H9 (cell line): Measurements from ENCODE around the gene CDC14A. TPM values are rescaled to one million over a fixed set of nuclear protein-coding genes. Genes with fewer than 3 reads are reported as not detected.

ENCODE experiments used
- DNase-seq: peaks from one replicate; pipeline ENCODE4 v3.0.0-alpha.2; 2017
- H2AFZ ChIP-seq: one replicate; pipeline ENCODE4 v1.6.1; 2013; ENCODE audit warnings: mild to moderate bottlenecking, low read length, control low read depth, moderate library complexity
- H2AK5ac ChIP-seq: 2 replicates; pipeline ENCODE4 v1.6.1; 2013; ENCODE audit warnings: low read length, control low read depth, mixed read lengths; ENCODE audit not compliant: insufficient read length
- H2BK120ac ChIP-seq: one replicate; pipeline ENCODE4 v1.6.1; 2013; ENCODE audit warnings: low read depth, mild to moderate bottlenecking, low read length, control low read depth, inconsistent platforms; ENCODE audit not compliant: poor library complexity, severe bottlenecking
- H2BK12ac ChIP-seq: 2 replicates; pipeline ENCODE4 v1.6.1; 2013; ENCODE audit warnings: low read length, control low read depth, mixed read lengths, low read depth; ENCODE audit not compliant: insufficient read length
- H2BK15ac ChIP-seq: 2 replicates; pipeline ENCODE4 v1.6.1; 2013; ENCODE audit warnings: low read depth, low read length, control low read depth
- H2BK20ac ChIP-seq: one replicate; pipeline ENCODE4 v1.6.1; 2013; ENCODE audit warnings: low read depth, mild to moderate bottlenecking, low read length, control low read depth, inconsistent platforms; ENCODE audit not compliant: poor library complexity, severe bottlenecking
- H2BK5ac ChIP-seq: 2 replicates; pipeline ENCODE4 v1.6.1; 2013; ENCODE audit warnings: low read length, control low read depth, mixed read lengths; ENCODE audit not compliant: insufficient read length
- H3K14ac ChIP-seq: 2 replicates; pipeline ENCODE4 v1.6.1; 2013; ENCODE audit warnings: low read length, control low read depth; ENCODE audit not compliant: insufficient read depth
- H3K18ac ChIP-seq: 2 replicates; pipeline ENCODE4 v1.6.1; 2013; ENCODE audit warnings: low read depth, mild to moderate bottlenecking, mixed read lengths, low read length, control low read depth; ENCODE audit not compliant: insufficient read length
- H3K23ac ChIP-seq: 2 replicates; pipeline ENCODE4 v1.6.1; 2013; ENCODE audit warnings: low read length, control low read depth, mixed read lengths, low read depth; ENCODE audit not compliant: insufficient read length
- H3K23me2 ChIP-seq: 2 replicates; pipeline ENCODE4 v1.6.1; 2013; ENCODE audit warnings: low read depth, mild to moderate bottlenecking, mixed read lengths, low read length, control low read depth; ENCODE audit not compliant: insufficient read length, poor library complexity, severe bottlenecking
- H3K27ac ChIP-seq: 2 replicates; pipeline ENCODE4 v1.5.1; 2013; ENCODE audit warnings: low read length, control low read depth, mixed read lengths, low read depth; ENCODE audit not compliant: insufficient read length
- H3K27me3 ChIP-seq: 2 replicates; pipeline ENCODE4 v1.6.1; 2013; ENCODE audit warnings: low read length, control low read depth, inconsistent platforms; ENCODE audit not compliant: insufficient read depth
- H3K4ac ChIP-seq: 2 replicates; pipeline ENCODE4 v1.6.1; 2013; ENCODE audit warnings: low read depth, mild to moderate bottlenecking, control low read depth, inconsistent platforms, low read length, moderate library complexity
- H3K4me1 ChIP-seq: 2 replicates; pipeline ENCODE4 v1.6.1; 2013; ENCODE audit warnings: low read length, control low read depth, inconsistent platforms; ENCODE audit not compliant: insufficient read depth
- H3K4me2 ChIP-seq: 2 replicates; pipeline ENCODE4 v1.6.1; 2013; ENCODE audit warnings: low read length, control low read depth, mixed read lengths; ENCODE audit not compliant: insufficient read length, insufficient read depth
- H3K56ac ChIP-seq: 2 replicates; pipeline ENCODE4 v1.6.1; 2013; ENCODE audit warnings: low read depth, mild to moderate bottlenecking, mixed read lengths, low read length, control low read depth; ENCODE audit not compliant: insufficient read length
- H3K79me1 ChIP-seq: 2 replicates; pipeline ENCODE4 v1.6.1; 2013; ENCODE audit warnings: low read depth, mild to moderate bottlenecking, moderate library complexity, low read length, control low read depth, inconsistent platforms; ENCODE audit not compliant: insufficient read depth, poor library complexity, severe bottlenecking
- H3K79me2 ChIP-seq: 2 replicates; pipeline ENCODE4 v1.6.1; 2013; ENCODE audit warnings: low read length, control low read depth, inconsistent platforms; ENCODE audit not compliant: insufficient read depth
- H3K9ac ChIP-seq: 2 replicates; pipeline ENCODE4 v1.6.1; 2013; ENCODE audit warnings: low read length, control low read depth, mixed read lengths; ENCODE audit not compliant: insufficient read length; ENCODE audit errors: extremely low read depth
- H3K9me3 ChIP-seq: one replicate; pipeline ENCODE4 v1.6.1; 2013; ENCODE audit warnings: low read depth, low read length, inconsistent platforms; ENCODE audit not compliant: control insufficient read depth
- H3T11ph ChIP-seq: one replicate; pipeline ENCODE4 v1.6.1; 2013; ENCODE audit warnings: mild to moderate bottlenecking, low read length, control low read depth, inconsistent platforms
- H4K20me1 ChIP-seq: one replicate; pipeline ENCODE4 v1.6.1; 2013; ENCODE audit not compliant: control insufficient read depth, insufficient read length, insufficient read depth
- H4K5ac ChIP-seq: 2 replicates; pipeline ENCODE4 v1.6.1; 2013; ENCODE audit warnings: low read depth, mild to moderate bottlenecking, mixed read lengths, low read length, control low read depth; ENCODE audit not compliant: insufficient read length
- H4K8ac ChIP-seq: replicated peaks from 2 replicates; pipeline ENCODE4 v1.6.1; 2013; ENCODE audit warnings: low read length, control low read depth, mixed read lengths, low read depth; ENCODE audit not compliant: insufficient read length
- H4K91ac ChIP-seq: 2 replicates; pipeline ENCODE4 v1.6.1; 2013; ENCODE audit warnings: low read depth, mild to moderate bottlenecking, moderate library complexity, mixed read lengths, low read length, control low read depth; ENCODE audit not compliant: insufficient read length
- H3K27ac Mint-ChIP-seq, 3 experiments: 2 replicates in 2 of 3; 3 replicates in 1 of 3; pipeline ENCODE4 v1.8.0; 2020 to 2021; ENCODE audit warnings: mixed read lengths in 3 of 3, mild to moderate bottlenecking in 1 of 3, moderate library complexity in 1 of 3
- H3K27me3 Mint-ChIP-seq: 2 replicates; pipeline ENCODE4 v1.8.0; 2021; ENCODE audit warnings: low read depth, mild to moderate bottlenecking, moderate library complexity, mixed read lengths
- H3K36me3 Mint-ChIP-seq, 3 experiments: 2 replicates in 2 of 3; 3 replicates in 1 of 3; pipeline ENCODE4 v1.8.0; 2020 to 2021; ENCODE audit warnings: low read depth in 3 of 3, mixed read lengths in 3 of 3; ENCODE audit not compliant: insufficient read depth in 1 of 3
- H3K4me1 Mint-ChIP-seq, 2 experiments: 2 replicates each; pipeline ENCODE4 v1.8.0; 2020; ENCODE audit warnings: mixed read lengths in 2 of 2
- H3K4me3 Mint-ChIP-seq, 2 experiments: 2 replicates in 1 of 2; 3 replicates in 1 of 2; pipeline ENCODE4 v1.8.0; 2020 to 2021; ENCODE audit warnings: mild to moderate bottlenecking in 2 of 2, mixed read lengths in 2 of 2, moderate library complexity in 1 of 2
- H3K9me3 Mint-ChIP-seq, 2 experiments: 2 replicates in 1 of 2; 3 replicates in 1 of 2; pipeline ENCODE4 v1.8.0; 2020; ENCODE audit warnings: mild to moderate bottlenecking in 2 of 2, mixed read lengths in 2 of 2, moderate library complexity in 1 of 2
- WGBS: extraction: QIAGEN DNeasy Blood & Tissue Kit; methylation state at CpG from one replicate; pipeline ENCODE4 v1.1.7; 2013; ENCODE audit warnings: missing lambda C conversion rate, low lambda C conversion rate, mixed read lengths; ENCODE audit not compliant: insufficient read length; ENCODE audit errors: extremely low coverage; 5-methylcytosine and 5-hydroxymethylcytosine counted together
- total RNA-seq: library from RNA; stranded (reverse); gene quantifications from 2 replicates; pipeline ENCODE4 v1.2.1, GENCODE V29; 2021
- TF ChIP-seq, protein P1 (sequence below): fragments of 200-600 bp; sonication (generic); conservative IDR thresholded peaks from 3 replicates; pipeline ENCODE4 v1.8.0; 2021; ENCODE audit warnings: antibody characterized with exemption, mild to moderate bottlenecking

The CDC14A gene
- total RNA-seq, 1 experiment from 2014 or later, result 8.9 TPM

DNA sequence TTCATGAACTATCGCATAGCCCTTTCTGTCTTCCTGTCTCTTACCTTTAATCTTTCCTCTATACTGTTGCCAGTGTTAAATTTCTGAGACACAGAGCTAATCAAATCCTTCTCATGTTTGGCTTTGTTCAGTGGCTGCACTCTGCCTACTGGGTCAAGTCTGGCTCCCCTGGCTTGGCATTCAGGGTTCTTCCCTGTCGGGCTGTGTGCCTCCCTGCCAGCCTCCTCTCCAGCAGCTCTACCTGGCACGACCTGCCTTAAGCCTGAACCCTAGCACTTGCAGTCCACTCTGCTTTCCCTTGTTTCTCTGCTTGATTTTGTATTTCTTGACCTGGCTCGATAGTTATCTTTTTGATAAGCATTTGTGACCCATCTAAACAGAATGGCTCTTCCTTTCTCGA, 159.5 kb downstream of the CDC14A start:
- Histone ChIP-seq H4K5ac (no peak overlapping the region), H2BK15ac (no peak overlapping the region), H3K4me1 (no peaks in the 10 kb centered on the region), H3K14ac (no peak overlapping the region), H3K23ac (no peak overlapping the region), H3T11ph (no peak overlapping the region), H3K56ac (no peak overlapping the region), H3K23me2 (no peaks in the 10 kb centered on the region), H3K27ac (no peak overlapping the region), H4K20me1 (no peaks in the 10 kb centered on the region), H4K8ac (no peak overlapping the region), H2BK12ac (no peak overlapping the region), H3K4me2 (no peak overlapping the region), H3K4ac (no peak overlapping the region), H3K9me3 (no peaks in the 10 kb centered on the region), H2AFZ (no peak overlapping the region), H4K91ac (no peak overlapping the region), H3K79me1 (no peaks in the 10 kb centered on the region), H2AK5ac (no peak overlapping the region), H2BK20ac (no peak overlapping the region), H3K27me3 (no peaks in the 10 kb centered on the region), H3K9ac (no peak overlapping the region), H2BK120ac (no peak overlapping the region), H3K79me2 (no peaks in the 10 kb centered on the region), H2BK5ac (no peak overlapping the region), H3K18ac (no peak overlapping the region)
- no peak overlapping the region for H3K27ac Mint-ChIP-seq
- TF ChIP-seq, protein P1, sequence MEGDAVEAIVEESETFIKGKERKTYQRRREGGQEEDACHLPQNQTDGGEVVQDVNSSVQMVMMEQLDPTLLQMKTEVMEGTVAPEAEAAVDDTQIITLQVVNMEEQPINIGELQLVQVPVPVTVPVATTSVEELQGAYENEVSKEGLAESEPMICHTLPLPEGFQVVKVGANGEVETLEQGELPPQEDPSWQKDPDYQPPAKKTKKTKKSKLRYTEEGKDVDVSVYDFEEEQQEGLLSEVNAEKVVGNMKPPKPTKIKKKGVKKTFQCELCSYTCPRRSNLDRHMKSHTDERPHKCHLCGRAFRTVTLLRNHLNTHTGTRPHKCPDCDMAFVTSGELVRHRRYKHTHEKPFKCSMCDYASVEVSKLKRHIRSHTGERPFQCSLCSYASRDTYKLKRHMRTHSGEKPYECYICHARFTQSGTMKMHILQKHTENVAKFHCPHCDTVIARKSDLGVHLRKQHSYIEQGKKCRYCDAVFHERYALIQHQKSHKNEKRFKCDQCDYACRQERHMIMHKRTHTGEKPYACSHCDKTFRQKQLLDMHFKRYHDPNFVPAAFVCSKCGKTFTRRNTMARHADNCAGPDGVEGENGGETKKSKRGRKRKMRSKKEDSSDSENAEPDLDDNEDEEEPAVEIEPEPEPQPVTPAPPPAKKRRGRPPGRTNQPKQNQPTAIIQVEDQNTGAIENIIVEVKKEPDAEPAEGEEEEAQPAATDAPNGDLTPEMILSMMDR, result no peak
- H3K27me3 Mint-ChIP-seq, result no peaks in the 10 kb centered on the region
- no peaks in the 10 kb centered on the region for H3K9me3 Mint-ChIP-seq
- DNase-seq, result no peak
- no peak overlapping the region for H3K4me3 Mint-ChIP-seq
- peaks cover 0 to 3% (median 2%) of the 10 kb centered on the region in 3 experiments; a peak in 1 of 7 replicates for H3K36me3 Mint-ChIP-seq
- WGBS, result no CpG with 5 or more reads among the region's 5 CpGs
- H3K4me1 Mint-ChIP-seq, result peaks cover 0 to 3% of the 10 kb centered on the region in 2 experiments; a peak in 2 of 4 replicates
